ENCODE data around the gene SLC6A4.
"Not testable (repeated sequence)": the region's sequence is repeated elsewhere in the genome, so short reads cannot be mapped to it uniquely, and the experiment has no call there.

Gene SLC6A4

GRCh38 chr17:30209930-30210329 lies 25.6 kb downstream of the SLC6A4 start:
- TF ChIP-seq, protein P1, sequence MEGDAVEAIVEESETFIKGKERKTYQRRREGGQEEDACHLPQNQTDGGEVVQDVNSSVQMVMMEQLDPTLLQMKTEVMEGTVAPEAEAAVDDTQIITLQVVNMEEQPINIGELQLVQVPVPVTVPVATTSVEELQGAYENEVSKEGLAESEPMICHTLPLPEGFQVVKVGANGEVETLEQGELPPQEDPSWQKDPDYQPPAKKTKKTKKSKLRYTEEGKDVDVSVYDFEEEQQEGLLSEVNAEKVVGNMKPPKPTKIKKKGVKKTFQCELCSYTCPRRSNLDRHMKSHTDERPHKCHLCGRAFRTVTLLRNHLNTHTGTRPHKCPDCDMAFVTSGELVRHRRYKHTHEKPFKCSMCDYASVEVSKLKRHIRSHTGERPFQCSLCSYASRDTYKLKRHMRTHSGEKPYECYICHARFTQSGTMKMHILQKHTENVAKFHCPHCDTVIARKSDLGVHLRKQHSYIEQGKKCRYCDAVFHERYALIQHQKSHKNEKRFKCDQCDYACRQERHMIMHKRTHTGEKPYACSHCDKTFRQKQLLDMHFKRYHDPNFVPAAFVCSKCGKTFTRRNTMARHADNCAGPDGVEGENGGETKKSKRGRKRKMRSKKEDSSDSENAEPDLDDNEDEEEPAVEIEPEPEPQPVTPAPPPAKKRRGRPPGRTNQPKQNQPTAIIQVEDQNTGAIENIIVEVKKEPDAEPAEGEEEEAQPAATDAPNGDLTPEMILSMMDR (IDR thresholded peaks at IDR 0.05; ENCODE audit: low read depth, low read length) = no peak
- no peak for DNase-seq (ENCODE audit: low read depth in 2 of 2)
- H3K4me3 ChIP-seq (replicated peaks in 1 of 2; ENCODE audit: low read depth in 2 of 2, low read length in 2 of 2) = no peak overlapping the region

- H3K4me3 ChIP-seq (replicated peaks in 1 of 2; ENCODE audit: low read depth in 2 of 2, low read length in 2 of 2) = no peak overlapping the region
- TF ChIP-seq, protein P1 (IDR thresholded peaks at IDR 0.05; ENCODE audit: low read depth, low read length) = no peak
- no peak for DNase-seq (ENCODE audit: low read depth in 2 of 2)
Observed at GRCh38 chr17:30208214-30208613, 27.3 kb downstream of the SLC6A4 start.

- TF ChIP-seq, protein P1 (IDR thresholded peaks at IDR 0.05; ENCODE audit: low read depth, low read length) = no peak
- no peak overlapping the region for H3K4me3 ChIP-seq (replicated peaks in 1 of 2; ENCODE audit: low read depth in 2 of 2, low read length in 2 of 2)
- DNase-seq (ENCODE audit: low read depth in 2 of 2) = no peak
Observed at GRCh38 chr17:30207655-30208054, 27.8 kb downstream of the SLC6A4 start.

DNA sequence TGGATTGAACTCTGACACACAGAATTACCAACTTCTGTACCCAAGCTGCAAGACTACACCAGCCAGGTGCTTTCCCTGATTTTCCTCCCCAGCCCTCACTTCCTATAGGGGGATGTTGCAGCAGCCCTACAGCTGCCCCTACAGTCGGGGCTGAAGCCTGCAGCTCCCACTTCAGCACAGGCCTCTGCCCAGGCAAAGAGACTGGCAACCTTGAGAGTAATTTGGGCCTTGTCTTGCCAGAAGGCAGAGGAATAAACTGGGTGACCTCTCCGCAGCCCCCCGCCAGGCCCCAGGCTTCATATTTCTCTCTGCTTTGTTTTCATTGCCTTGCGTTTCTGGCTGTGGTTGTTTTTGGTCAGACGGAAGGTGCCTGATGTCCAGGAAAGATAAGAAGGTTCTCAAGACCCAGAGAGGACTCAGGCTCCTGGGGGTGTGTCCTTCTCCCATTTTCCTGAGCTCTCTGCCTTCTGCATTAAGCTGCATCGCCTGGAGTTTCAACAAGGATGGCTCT lies 32.0 kb downstream of the SLC6A4 start:
- no peak for DNase-seq (ENCODE audit: low read depth in 2 of 2)
- no peak overlapping the region for H3K4me3 ChIP-seq (replicated peaks in 1 of 2; ENCODE audit: low read depth in 2 of 2, low read length in 2 of 2)
- TF ChIP-seq, protein P1 (IDR thresholded peaks at IDR 0.05; ENCODE audit: low read depth, low read length) = no peak

- DNase-seq (ENCODE audit: low read depth in 2 of 2); H3K4me3 ChIP-seq (replicated peaks in 1 of 2; ENCODE audit: low read depth in 2 of 2, low read length in 2 of 2): not testable (repeated sequence)
Observed at GRCh38 chr17:30200656-30201055, 34.8 kb downstream of the SLC6A4 start.

GRCh38 chr17:30200106-30200505 lies 35.4 kb downstream of the SLC6A4 start:
- TF ChIP-seq, protein P1 (IDR thresholded peaks at IDR 0.05; ENCODE audit: low read depth, low read length) = no peak
- DNase-seq (ENCODE audit: low read depth in 2 of 2) = no peak
- no peak overlapping the region for H3K4me3 ChIP-seq (replicated peaks in 1 of 2; ENCODE audit: low read depth in 2 of 2, low read length in 2 of 2)

DNA sequence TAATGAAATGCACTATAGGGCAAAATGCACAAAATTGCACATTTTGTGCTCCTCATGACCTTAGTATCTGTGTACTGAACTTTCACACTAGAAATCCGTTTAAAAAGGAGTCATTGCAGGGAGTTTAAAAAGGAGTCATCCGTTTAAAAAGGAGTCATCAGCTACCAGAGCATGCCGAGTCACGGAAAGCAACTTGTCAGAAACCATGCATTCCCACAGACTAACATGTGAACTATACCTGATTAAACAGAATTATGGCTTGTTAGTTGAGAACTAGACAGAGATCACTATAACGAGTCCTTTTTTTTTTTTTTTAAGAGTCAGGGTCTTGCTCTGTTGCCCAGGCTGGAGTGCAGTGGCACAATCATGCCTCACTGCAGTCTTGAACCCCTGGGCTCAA lies 35.9 kb downstream of the SLC6A4 start:
- peak in 1 of 2 donors; percentile 7 for DNase-seq (ENCODE audit: low read depth in 2 of 2)
- TF ChIP-seq, protein P1 (IDR thresholded peaks at IDR 0.05; ENCODE audit: low read depth, low read length) = no peak
- no peak overlapping the region for H3K4me3 ChIP-seq (replicated peaks in 1 of 2; ENCODE audit: low read depth in 2 of 2, low read length in 2 of 2)

Data from cardiac fibroblast (primary cell).